Smooth muscle cell (in vitro differentiated cells): ENCODE data around the gene TBC1D13. TPM values are rescaled to one million over a fixed set of nuclear protein-coding genes. Genes with fewer than 3 reads are reported as not detected.

Experiments
- DNase-seq: peaks from one replicate; lab custom pipeline; 2025; ENCODE audit not compliant: unreplicated experiment; lab: John Stamatoyannopoulos, UW
- H2AFZ ChIP-seq: fragments of 200-600 bp; sonication (generic); 2 replicates; pipeline ENCODE4 v1.6.0; 2016; ENCODE audit warnings: antibody characterized with exemption, low read depth, mild to moderate bottlenecking
- H3F3A ChIP-seq: fragments of 200-600 bp; sonication (generic); 2 replicates; pipeline ENCODE4 v1.6.0; 2017; ENCODE audit warnings: antibody characterized with exemption, low read depth
- H3K27ac ChIP-seq: fragments of 200-600 bp; sonication (generic); 2 replicates; pipeline ENCODE4 v1.5.1; 2016; ENCODE audit warnings: low read depth, mild to moderate bottlenecking
- H3K27me3 ChIP-seq: fragments of 200-600 bp; sonication (generic); 2 replicates; pipeline ENCODE4 v1.6.1; 2016; ENCODE audit warnings: low read depth, mild to moderate bottlenecking
- H3K36me3 ChIP-seq: fragments of 200-600 bp; sonication (generic); 2 replicates; pipeline ENCODE4 v1.5.1; 2016; ENCODE audit warnings: low read depth
- H3K4me1 ChIP-seq: fragments of 200-600 bp; sonication (generic); 2 replicates; pipeline ENCODE4 v1.5.1; 2016; ENCODE audit warnings: low read depth
- H3K4me2 ChIP-seq: fragments of 200-600 bp; sonication (generic); 2 replicates; pipeline ENCODE4 v1.6.0; 2016; ENCODE audit warnings: mild to moderate bottlenecking
- H3K4me3 ChIP-seq: fragments of 200-600 bp; sonication (generic); 2 replicates; pipeline ENCODE4 v1.5.1; 2016; ENCODE audit warnings: mild to moderate bottlenecking
- H3K79me2 ChIP-seq: fragments of 200-600 bp; sonication (generic); 2 replicates; pipeline ENCODE4 v1.6.0; 2016; ENCODE audit warnings: low read depth, mild to moderate bottlenecking
- H3K9ac ChIP-seq: fragments of 200-600 bp; sonication (generic); 2 replicates; pipeline ENCODE4 v1.6.0; 2016; ENCODE audit warnings: low read depth
- H3K9me3 ChIP-seq: fragments of 200-600 bp; sonication (generic); replicated peaks from 2 replicates; pipeline ENCODE4 v1.5.1; 2016; ENCODE audit warnings: low read depth
- H4K20me1 ChIP-seq: fragments of 200-600 bp; sonication (generic); 2 replicates; pipeline ENCODE4 v1.6.0; 2016; ENCODE audit warnings: low read depth
- WGBS: methylation state at CpG from one replicate; pipeline ENCODE4 v1.1.7; 2016; ENCODE audit warnings: low lambda C conversion rate; 5-methylcytosine and 5-hydroxymethylcytosine counted together
- polyA plus RNA-seq: library from polyadenylated mRNA; unstranded; fragments of >200 nt; fragmentation: Nextera tagmentation; extraction: Ambion mirVana; gene quantifications from 2 replicates; pipeline ENCODE4 v1.2.1, GENCODE V29; 2016
- total RNA-seq: library from RNA; depleted of rRNA; stranded (reverse); fragments of >200 nt; gene quantifications from 2 replicates; pipeline ENCODE4 v1.2.3, GENCODE V29; 2014
- TF ChIP-seq, protein P1 (sequence below): fragments of 200-600 bp; sonication (generic); IDR thresholded peaks from 2 replicates; pipeline ENCODE4 v1.5.1; 2017; ENCODE audit warnings: borderline replicate concordance, mild to moderate bottlenecking, antibody characterized with exemption; ENCODE audit not compliant: insufficient read depth, poor library complexity, severe bottlenecking

Gene TBC1D13
- total and polyA plus RNA-seq, 2 experiments from 2014 or later = 7.6 to 29.3 TPM

DNA sequence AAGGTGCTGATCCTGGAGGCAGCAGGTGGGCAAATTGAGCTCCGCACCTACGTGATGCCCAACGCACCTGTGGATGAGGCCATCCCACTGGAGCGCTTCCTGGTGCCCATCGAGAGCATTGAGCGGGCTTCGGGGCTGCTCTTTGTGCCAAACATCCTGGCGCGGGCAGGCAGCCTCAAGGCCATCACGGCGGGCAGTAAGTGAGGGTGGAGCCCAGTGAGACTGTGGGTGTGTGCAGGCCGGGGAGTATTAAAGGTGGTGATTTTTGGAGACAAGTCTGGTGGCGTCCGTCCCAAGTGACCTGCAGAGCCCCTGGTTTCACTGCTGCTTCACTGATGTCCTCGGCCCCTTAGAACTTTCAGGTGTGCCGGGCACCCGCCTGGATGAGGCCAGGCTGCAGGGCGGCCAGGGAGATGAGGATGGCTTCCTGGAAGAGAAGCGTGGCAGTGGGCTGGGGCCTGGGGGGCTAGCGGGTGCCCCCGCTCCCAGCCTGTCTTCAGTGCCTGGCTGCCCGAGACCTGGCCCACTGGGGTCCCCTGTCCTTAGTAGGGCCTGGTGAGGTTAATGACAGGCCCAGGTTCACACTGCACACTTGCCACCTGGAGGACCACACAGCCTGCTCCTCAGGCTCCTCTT lies 35.5 kb downstream of the TBC1D13 start:
- WGBS = 97% methylated on average over 22 of the region's 22 CpGs
- H3K4me1 ChIP-seq = peaks cover 3% of the 10 kb centered on the region
- H4K20me1 ChIP-seq = no peaks in the 10 kb centered on the region
- no peak overlapping the region for H2AFZ ChIP-seq
- DNase-seq = no peak
- no peaks in the 10 kb centered on the region for H3K27me3 ChIP-seq
- no peaks in the 10 kb centered on the region for H3K36me3 ChIP-seq
- no peaks in the 10 kb centered on the region for H3K79me2 ChIP-seq
- no peak overlapping the region for H3K9ac ChIP-seq
- H3K9me3 ChIP-seq = no peaks in the 10 kb centered on the region
- TF ChIP-seq, protein P1, sequence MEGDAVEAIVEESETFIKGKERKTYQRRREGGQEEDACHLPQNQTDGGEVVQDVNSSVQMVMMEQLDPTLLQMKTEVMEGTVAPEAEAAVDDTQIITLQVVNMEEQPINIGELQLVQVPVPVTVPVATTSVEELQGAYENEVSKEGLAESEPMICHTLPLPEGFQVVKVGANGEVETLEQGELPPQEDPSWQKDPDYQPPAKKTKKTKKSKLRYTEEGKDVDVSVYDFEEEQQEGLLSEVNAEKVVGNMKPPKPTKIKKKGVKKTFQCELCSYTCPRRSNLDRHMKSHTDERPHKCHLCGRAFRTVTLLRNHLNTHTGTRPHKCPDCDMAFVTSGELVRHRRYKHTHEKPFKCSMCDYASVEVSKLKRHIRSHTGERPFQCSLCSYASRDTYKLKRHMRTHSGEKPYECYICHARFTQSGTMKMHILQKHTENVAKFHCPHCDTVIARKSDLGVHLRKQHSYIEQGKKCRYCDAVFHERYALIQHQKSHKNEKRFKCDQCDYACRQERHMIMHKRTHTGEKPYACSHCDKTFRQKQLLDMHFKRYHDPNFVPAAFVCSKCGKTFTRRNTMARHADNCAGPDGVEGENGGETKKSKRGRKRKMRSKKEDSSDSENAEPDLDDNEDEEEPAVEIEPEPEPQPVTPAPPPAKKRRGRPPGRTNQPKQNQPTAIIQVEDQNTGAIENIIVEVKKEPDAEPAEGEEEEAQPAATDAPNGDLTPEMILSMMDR = no peak
- H3K4me3 ChIP-seq = no peak overlapping the region
- H3K4me2 ChIP-seq = no peak overlapping the region
- H3F3A ChIP-seq = no peaks in the 10 kb centered on the region
- no peak overlapping the region for H3K27ac ChIP-seq

DNA sequence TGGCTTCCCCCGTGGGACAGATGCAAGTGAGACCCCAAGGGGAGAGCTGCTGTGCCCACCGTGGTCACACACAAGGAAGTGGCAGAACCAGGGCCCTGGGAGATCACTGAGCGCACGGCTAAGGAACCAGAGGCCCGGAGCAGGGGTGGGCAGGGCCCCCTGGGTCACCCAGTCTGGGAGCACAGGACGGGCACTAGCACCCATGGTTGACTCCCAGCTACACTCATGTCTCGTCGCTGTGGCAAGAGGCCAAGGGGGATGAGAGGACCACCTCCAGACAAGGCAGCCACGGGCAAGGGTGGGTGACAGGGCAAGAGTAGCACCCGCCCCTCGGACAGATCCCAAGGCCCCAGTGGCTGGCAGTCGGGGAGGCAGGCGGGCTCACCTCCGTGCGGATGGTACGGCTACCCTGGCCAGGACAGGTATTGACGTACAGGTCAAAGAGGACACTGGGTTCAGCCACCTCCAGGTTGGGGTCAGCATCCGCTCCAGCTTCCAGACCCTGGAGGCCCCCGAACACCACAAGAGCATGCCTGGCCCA lies 36.4 kb downstream of the TBC1D13 start:
- no peaks in the 10 kb centered on the region for H3K27me3 ChIP-seq
- H3K27ac ChIP-seq = no peak overlapping the region
- no peak overlapping the region for H3K9ac ChIP-seq
- H3K4me3 ChIP-seq = no peak overlapping the region
- no peaks in the 10 kb centered on the region for H3F3A ChIP-seq
- no peaks in the 10 kb centered on the region for H3K36me3 ChIP-seq
- 94% methylated on average over 18 of the region's 19 CpGs for WGBS
- no peaks in the 10 kb centered on the region for H3K9me3 ChIP-seq
- no peak for DNase-seq
- no peaks in the 10 kb centered on the region for H4K20me1 ChIP-seq
- no peak overlapping the region for H2AFZ ChIP-seq
- no peak overlapping the region for H3K4me2 ChIP-seq
- TF ChIP-seq, protein P1 = no peak
- peaks cover 3% of the 10 kb centered on the region for H3K4me1 ChIP-seq
- no peaks in the 10 kb centered on the region for H3K79me2 ChIP-seq

DNA sequence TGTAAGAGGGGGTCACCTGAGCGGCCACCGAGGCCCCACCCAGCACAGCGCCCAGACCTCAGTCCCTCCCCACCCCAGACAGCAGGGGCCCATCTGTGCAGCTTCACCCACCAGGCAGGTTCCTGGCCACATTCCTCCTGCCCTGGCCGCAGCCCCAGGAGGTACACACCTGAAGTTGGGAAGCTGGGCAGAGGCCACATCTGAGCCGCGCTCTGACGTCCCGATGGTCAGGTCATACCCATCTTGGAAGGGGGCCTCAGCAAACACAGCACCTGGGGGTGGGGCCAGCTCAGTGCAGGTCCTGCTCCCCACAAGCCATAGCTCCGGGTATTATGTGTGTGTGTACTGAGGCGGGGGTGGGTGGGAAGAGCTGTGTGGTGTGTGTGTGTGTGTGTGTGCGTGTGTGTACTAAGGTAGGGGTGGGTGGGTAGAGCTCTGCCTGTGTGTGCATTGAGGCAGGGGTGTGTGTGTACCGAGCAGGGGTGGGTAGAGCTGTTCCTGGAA lies 36.9 kb downstream of the TBC1D13 start:
- H3K9ac ChIP-seq = no peak overlapping the region
- no peak for DNase-seq
- H2AFZ ChIP-seq = no peak overlapping the region

More for the DNA sequence above, 36.9 kb downstream of the TBC1D13 start:
- no peak overlapping the region for H3K4me2 ChIP-seq
- no peak overlapping the region for H3K4me3 ChIP-seq
- no peaks in the 10 kb centered on the region for H3K36me3 ChIP-seq
- H3K27me3 ChIP-seq = no peaks in the 10 kb centered on the region
- no peaks in the 10 kb centered on the region for H3K9me3 ChIP-seq
- H4K20me1 ChIP-seq = no peaks in the 10 kb centered on the region
- no peaks in the 10 kb centered on the region for H3F3A ChIP-seq
- no peaks in the 10 kb centered on the region for H3K79me2 ChIP-seq
- no peak overlapping the region for H3K27ac ChIP-seq
- WGBS = 92% methylated on average over 12 of the region's 12 CpGs
- H3K4me1 ChIP-seq = peaks cover 9% of the 10 kb centered on the region
- TF ChIP-seq, protein P1 = no peak
